K562 (cell line): ENCODE results near the gene MAP3K6. TPM values are rescaled to one million over a fixed set of nuclear protein-coding genes. Genes with fewer than 3 reads are reported as not detected.
A peak's percentile ranks its signal among the peaks of the same experiment; 100 is the strongest.

Experiments used
- CAMTA2 ChIP-seq: fragments of 250-450 bp; sonication (Bioruptor Pico); conservative IDR thresholded peaks from 2 replicates; pipeline ENCODE4 v1.5.1; 2022
- GABPB2 ChIP-seq: fragments of 250-450 bp; sonication (Bioruptor Pico); conservative IDR thresholded peaks from 2 replicates; pipeline ENCODE4 v1.5.1; 2021; ENCODE audit warnings: mild to moderate bottlenecking
- HNRNPH1 ChIP-seq: fragments of 200-400 bp; formaldehyde crosslinking; optimal IDR thresholded peaks from 2 replicates; pipeline ENCODE3; 2017; ENCODE audit warnings: low read depth, mild to moderate bottlenecking, low read length, moderate library complexity
- HSF4 ChIP-seq: fragments of 250-450 bp; sonication (Bioruptor Pico); IDR thresholded peaks from 2 replicates; pipeline ENCODE4 v2.1.2; 2022; ENCODE audit warnings: mild to moderate bottlenecking, moderate library complexity, borderline replicate concordance
- KDM2B ChIP-seq: fragments of 250-450 bp; sonication (Bioruptor Pico); IDR thresholded peaks from 2 replicates; pipeline ENCODE4 v1.8.0; 2021; ENCODE audit warnings: mild to moderate bottlenecking, moderate library complexity
- KLF16 ChIP-seq: IDR thresholded peaks from 2 replicates; pipeline ENCODE4 v1.6.1; 2016; ENCODE audit warnings: antibody characterized with exemption
- NR1H2 ChIP-seq: sonication (generic); formaldehyde crosslinking; IDR thresholded peaks from 2 replicates; pipeline ENCODE4 v1.4.0; 2020; ENCODE audit warnings: mild to moderate bottlenecking, missing genetic modification reagents
- NR4A1 ChIP-seq, 2 experiments: fragments of 250-450 bp in 1 of 2; fragments of 450-650 bp in 1 of 2; sonication (Bioruptor Pico) in 1 of 2; IDR thresholded peaks; 2 replicates each; pipeline versions ENCODE4 v1.4.0 to v1.6.1; 2016 to 2020; ENCODE audit warnings: mild to moderate bottlenecking in 2 of 2, missing compliant biosample characterization in 1 of 2, missing genetic modification characterization in 1 of 2, moderate library complexity in 1 of 2
- PHF8 ChIP-seq: fragments of 200-600 bp; sonication (generic); IDR thresholded peaks from 2 replicates; pipeline ENCODE4 v1.6.1; 2012; ENCODE audit warnings: mixed run types, mild to moderate bottlenecking, inconsistent platforms, low read length, moderate library complexity, borderline replicate concordance
- POLR2G ChIP-seq: fragments of 200-400 bp; formaldehyde crosslinking; IDR thresholded peaks from 2 replicates; pipeline ENCODE4 v1.6.1; 2017; ENCODE audit warnings: low read depth, mild to moderate bottlenecking, antibody characterized with exemption, low read length, moderate library complexity
- RAD21 ChIP-seq, 2 experiments: fragments of 250-450 bp in 1 of 2; fragments of 450-650 bp in 1 of 2; sonication (Bioruptor Pico) in 1 of 2; formaldehyde crosslinking in 1 of 2; IDR thresholded peaks in 1 of 2; conservative IDR thresholded peaks in 1 of 2; 2 replicates each; pipeline versions ENCODE4 v1.4.0 to v1.8.0; 2020 to 2022; ENCODE audit warnings: mild to moderate bottlenecking in 2 of 2, moderate library complexity in 1 of 2
- RNF219 ChIP-seq: fragments of 250-450 bp; sonication (Bioruptor Pico); IDR thresholded peaks from 2 replicates; pipeline ENCODE4 v1.5.0; 2022; ENCODE audit warnings: mild to moderate bottlenecking
- SMAD2 ChIP-seq: fragments of 150-350 bp; IDR thresholded peaks from 2 replicates; pipeline ENCODE4 v1.6.1; 2014; ENCODE audit warnings: low read depth, mild to moderate bottlenecking, low read length
- SMAD4 ChIP-seq: fragments of 250-450 bp; sonication (Bioruptor Pico); conservative IDR thresholded peaks from 2 replicates; pipeline ENCODE4 v1.8.0; 2021; ENCODE audit warnings: inconsistent platforms, mild to moderate bottlenecking, moderate library complexity
- SMARCA5 ChIP-seq: fragments of 450-650 bp; IDR thresholded peaks from 2 replicates; pipeline ENCODE4 v1.6.1; 2016
- SMARCE1 ChIP-seq: fragments of 450-650 bp; IDR thresholded peaks from 2 replicates; pipeline ENCODE4 v1.7.1; 2016; ENCODE audit warnings: mild to moderate bottlenecking
- TEAD1 ChIP-seq, 2 experiments: fragments of 450-650 bp in 1 of 2; sonication (generic) in 1 of 2; formaldehyde crosslinking; IDR thresholded peaks; 2 replicates each; pipeline versions ENCODE4 v1.4.0 to v1.8.0; 2020 to 2022; ENCODE audit warnings: mild to moderate bottlenecking in 2 of 2, missing genetic modification reagents in 1 of 2
- ZKSCAN8 ChIP-seq: fragments of 200-800 bp; sonication (Bioruptor generic); IDR thresholded peaks from 2 replicates; pipeline ENCODE4 v1.6.1; 2016; ENCODE audit warnings: missing genetic modification characterization, missing compliant biosample characterization
- ZNF184 ChIP-seq: sonication (generic); formaldehyde crosslinking; IDR thresholded peaks from 2 replicates; pipeline ENCODE4 v1.5.0; 2020; ENCODE audit warnings: missing genetic modification reagents
- ZNF347 ChIP-seq: fragments of 450-650 bp; formaldehyde crosslinking; IDR thresholded peaks from 2 replicates; pipeline ENCODE4 v1.4.0; 2020; ENCODE audit warnings: low read depth, mild to moderate bottlenecking, moderate library complexity
- polyA plus RNA-seq, 8 experiments: library from polyadenylated mRNA; depleted of rRNA in 4 of 8; stranded (reverse) in 5 of 8; unstranded in 3 of 8; fragments of >200 nt; fragmentation: Nextera tagmentation in 2 of 8; fragmentation: Illumina TruSeq in 1 of 8; extraction: Ambion mirVana in 2 of 8; extraction: Trizol in 1 of 8; gene quantifications; 2 replicates each; pipeline versions ENCODE4 v1.2.1 to v1.2.3, GENCODE V29; 2011 to 2014; ENCODE audit warnings: inconsistent platforms in 1 of 8, missing spikeins in 1 of 8
- total RNA-seq, 7 experiments: library from RNA; depleted of rRNA in 6 of 7; stranded (reverse); fragments of >200 nt in 6 of 7; fragmentation: Illumina TruSeq in 2 of 7; extraction: Trizol in 2 of 7; gene quantifications; 2 replicates each; pipeline versions ENCODE4 v1.2.1 to v1.2.3, GENCODE V29; 2011 to 2021; ENCODE audit warnings: low replicate concordance in 1 of 7
- TF ChIP-seq, protein P1 (sequence below), 2 experiments: IDR thresholded peaks; 2 replicates each; pipeline ENCODE4 v1.6.1; 2012; ENCODE audit warnings: improper control_type of control experiment in 2 of 2, low read depth in 2 of 2, low read length in 2 of 2, borderline replicate concordance in 1 of 2
- TF ChIP-seq, protein P2 (sequence below): fragments of 200-800 bp; sonication (Bioruptor generic); IDR thresholded peaks from 2 replicates; pipeline ENCODE4 v1.6.1; 2017; ENCODE audit warnings: missing genetic modification characterization, missing compliant biosample characterization

Gene MAP3K6
- total and polyA plus RNA-seq, 9 of the 15 experiments (the other 6 are each of a cell fraction or from before 2014, with no cell fraction given), result 0.99 to 21.9 (median 7.0) TPM

DNA sequence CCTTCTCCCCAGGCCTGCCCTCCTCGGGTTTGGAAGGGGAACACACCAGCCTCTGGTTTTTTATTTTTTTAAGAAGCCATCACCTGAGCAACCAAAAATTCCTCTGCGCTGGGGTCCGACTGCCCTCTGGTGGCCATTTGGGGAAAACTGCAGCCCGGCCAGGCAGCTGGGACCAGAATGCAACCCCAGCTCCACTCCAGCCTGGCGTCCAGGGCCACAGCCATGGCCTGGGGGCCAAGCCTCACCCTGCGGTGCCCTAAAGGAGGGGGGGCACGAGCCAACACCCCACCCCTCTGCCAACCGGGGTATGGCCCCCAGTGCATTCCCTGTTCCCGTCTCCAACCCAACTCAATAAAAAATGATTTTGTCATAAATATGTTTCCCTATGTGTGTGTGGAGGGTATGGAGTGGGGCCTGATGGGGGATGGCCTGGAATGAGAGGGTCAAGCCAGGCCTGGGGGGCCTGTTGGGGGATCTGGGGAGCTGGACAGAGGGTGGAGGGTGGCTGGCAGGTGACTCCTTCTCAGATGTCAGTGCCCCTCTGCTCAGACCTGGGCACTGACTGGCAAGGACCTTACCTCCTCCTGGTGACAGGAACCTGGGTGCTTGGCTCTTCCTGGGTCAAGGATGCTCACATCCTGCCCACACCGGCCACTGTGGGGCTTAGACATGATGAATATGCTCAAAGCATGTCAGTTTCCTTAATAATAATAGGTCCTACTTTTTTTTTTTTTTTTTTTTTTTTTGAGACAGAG lies 28.9 kb upstream of the MAP3K6 start (continued):
- 0 out of 2 replicates have a peak, but pooled peaks have one; percentile 20 for TF ChIP-seq SMAD4 (CRISPR knock-in tag)
- no peak for TF ChIP-seq GABPB2
- TF ChIP-seq KLF16, result peak; percentile 64
- no peak for TF ChIP-seq ZKSCAN8
- no peak for TF ChIP-seq CAMTA2 (CRISPR knock-in tag)
- TF ChIP-seq, protein P1, sequence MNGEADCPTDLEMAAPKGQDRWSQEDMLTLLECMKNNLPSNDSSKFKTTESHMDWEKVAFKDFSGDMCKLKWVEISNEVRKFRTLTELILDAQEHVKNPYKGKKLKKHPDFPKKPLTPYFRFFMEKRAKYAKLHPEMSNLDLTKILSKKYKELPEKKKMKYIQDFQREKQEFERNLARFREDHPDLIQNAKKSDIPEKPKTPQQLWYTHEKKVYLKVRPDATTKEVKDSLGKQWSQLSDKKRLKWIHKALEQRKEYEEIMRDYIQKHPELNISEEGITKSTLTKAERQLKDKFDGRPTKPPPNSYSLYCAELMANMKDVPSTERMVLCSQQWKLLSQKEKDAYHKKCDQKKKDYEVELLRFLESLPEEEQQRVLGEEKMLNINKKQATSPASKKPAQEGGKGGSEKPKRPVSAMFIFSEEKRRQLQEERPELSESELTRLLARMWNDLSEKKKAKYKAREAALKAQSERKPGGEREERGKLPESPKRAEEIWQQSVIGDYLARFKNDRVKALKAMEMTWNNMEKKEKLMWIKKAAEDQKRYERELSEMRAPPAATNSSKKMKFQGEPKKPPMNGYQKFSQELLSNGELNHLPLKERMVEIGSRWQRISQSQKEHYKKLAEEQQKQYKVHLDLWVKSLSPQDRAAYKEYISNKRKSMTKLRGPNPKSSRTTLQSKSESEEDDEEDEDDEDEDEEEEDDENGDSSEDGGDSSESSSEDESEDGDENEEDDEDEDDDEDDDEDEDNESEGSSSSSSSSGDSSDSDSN (IDR thresholded peaks at IDR 0.05; ENCODE audit: borderline replicate concordance in 1 of 2, low read depth in 2 of 2, low read length in 2 of 2), result no peak
- TF ChIP-seq SMARCA5, result no peak
- no peak for TF ChIP-seq HSF4 (CRISPR knock-in tag)
- TF ChIP-seq ZNF184 (CRISPR knock-in tag), result no peak
- no peak for TF ChIP-seq SMAD2
- TF ChIP-seq RAD21 (CRISPR knock-in tag; conservative IDR thresholded peaks at IDR 0.05 in 1 of 2, IDR thresholded peaks at IDR 0.05 in 1 of 2), result peak; percentile 91 to 92
- TF ChIP-seq HNRNPH1, result no peak
- no peak for TF ChIP-seq NR4A1 (CRISPR knock-in tag; IDR thresholded peaks at IDR 0.05)
- TF ChIP-seq NR4A1 (tag; IDR thresholded peaks at IDR 0.05), result no peak
- TF ChIP-seq PHF8, result no peak
- TF ChIP-seq KDM2B (CRISPR knock-in tag), result no peak
- TF ChIP-seq ZNF347 (CRISPR knock-in tag), result no peak
- peak; percentile 57 for TF ChIP-seq POLR2G
- no peak for TF ChIP-seq NR1H2 (CRISPR knock-in tag)
- no peak for TF ChIP-seq RNF219 (CRISPR knock-in tag)
- no peak for TF ChIP-seq SMARCE1
- TF ChIP-seq, protein P2, sequence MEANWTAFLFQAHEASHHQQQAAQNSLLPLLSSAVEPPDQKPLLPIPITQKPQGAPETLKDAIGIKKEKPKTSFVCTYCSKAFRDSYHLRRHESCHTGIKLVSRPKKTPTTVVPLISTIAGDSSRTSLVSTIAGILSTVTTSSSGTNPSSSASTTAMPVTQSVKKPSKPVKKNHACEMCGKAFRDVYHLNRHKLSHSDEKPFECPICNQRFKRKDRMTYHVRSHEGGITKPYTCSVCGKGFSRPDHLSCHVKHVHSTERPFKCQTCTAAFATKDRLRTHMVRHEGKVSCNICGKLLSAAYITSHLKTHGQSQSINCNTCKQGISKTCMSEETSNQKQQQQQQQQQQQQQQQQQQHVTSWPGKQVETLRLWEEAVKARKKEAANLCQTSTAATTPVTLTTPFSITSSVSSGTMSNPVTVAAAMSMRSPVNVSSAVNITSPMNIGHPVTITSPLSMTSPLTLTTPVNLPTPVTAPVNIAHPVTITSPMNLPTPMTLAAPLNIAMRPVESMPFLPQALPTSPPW (CRISPR knock-in tag), result 0 out of 2 replicates have a peak, but pooled peaks have one; percentile 24
- TF ChIP-seq TEAD1 (CRISPR knock-in tag; IDR thresholded peaks at IDR 0.05), result 0 out of 4 replicates have a peak, but pooled peaks of 1 of the 2 experiments have one; percentile 60
